Bronchial epithelial cell (primary cell): ENCODE results near the gene IFFO2. TPM values are rescaled to one million over a fixed set of nuclear protein-coding genes. Genes with fewer than 3 reads are reported as not detected.
A peak's percentile ranks its signal among the peaks of the same experiment; 100 is the strongest.

ENCODE experiments used
- DNase-seq: peaks from one replicate; pipeline ENCODE4 v3.0.0-alpha.2; 2010; ENCODE audit warnings: low read depth
- FAIRE-seq: peaks from 2 replicates; lab custom pipeline; 2011; peaks lifted over from hg19 to GRCh38; lab: Jason Lieb, UNC
- H3K27me3 ChIP-seq: 2 replicates; pipeline ENCODE4 v1.5.1; 2011; ENCODE audit warnings: low read length; ENCODE audit not compliant: control insufficient read depth, insufficient read depth
- H3K36me3 ChIP-seq: 2 replicates; pipeline ENCODE4 v1.5.1; 2011; ENCODE audit warnings: low read length; ENCODE audit not compliant: control insufficient read depth, insufficient read depth
- H3K4me3 ChIP-seq: 2 replicates; pipeline ENCODE4 v1.5.1; 2011; ENCODE audit warnings: mild to moderate bottlenecking, low read depth, low read length, control low read depth
- total RNA-seq: library from RNA; depleted of rRNA; stranded (reverse); fragments of >200 nt; gene quantifications from 2 replicates; pipeline ENCODE4 v1.2.1, GENCODE V29; 2014
- TF ChIP-seq, protein P1 (sequence below): IDR thresholded peaks from 2 replicates; pipeline ENCODE4 v1.5.1; 2011; ENCODE audit warnings: mild to moderate bottlenecking, moderate library complexity, low read length, control low read depth, inconsistent platforms; ENCODE audit not compliant: insufficient read depth, severe bottlenecking

IFFO2 gene
- total RNA-seq, 1 donor from 2014 or later = 11.8 TPM

GRCh38 chr1:18962855-18963737 is 6.6 kb upstream of the IFFO2 start:
- Histone ChIP-seq H3K4me3 (no peak overlapping the region), H3K36me3 (no peaks in the 10 kb centered on the region), H3K27me3 (peaks cover 1% of the 10 kb centered on the region)
- FAIRE-seq = peak; percentile 81
- TF ChIP-seq, protein P1, sequence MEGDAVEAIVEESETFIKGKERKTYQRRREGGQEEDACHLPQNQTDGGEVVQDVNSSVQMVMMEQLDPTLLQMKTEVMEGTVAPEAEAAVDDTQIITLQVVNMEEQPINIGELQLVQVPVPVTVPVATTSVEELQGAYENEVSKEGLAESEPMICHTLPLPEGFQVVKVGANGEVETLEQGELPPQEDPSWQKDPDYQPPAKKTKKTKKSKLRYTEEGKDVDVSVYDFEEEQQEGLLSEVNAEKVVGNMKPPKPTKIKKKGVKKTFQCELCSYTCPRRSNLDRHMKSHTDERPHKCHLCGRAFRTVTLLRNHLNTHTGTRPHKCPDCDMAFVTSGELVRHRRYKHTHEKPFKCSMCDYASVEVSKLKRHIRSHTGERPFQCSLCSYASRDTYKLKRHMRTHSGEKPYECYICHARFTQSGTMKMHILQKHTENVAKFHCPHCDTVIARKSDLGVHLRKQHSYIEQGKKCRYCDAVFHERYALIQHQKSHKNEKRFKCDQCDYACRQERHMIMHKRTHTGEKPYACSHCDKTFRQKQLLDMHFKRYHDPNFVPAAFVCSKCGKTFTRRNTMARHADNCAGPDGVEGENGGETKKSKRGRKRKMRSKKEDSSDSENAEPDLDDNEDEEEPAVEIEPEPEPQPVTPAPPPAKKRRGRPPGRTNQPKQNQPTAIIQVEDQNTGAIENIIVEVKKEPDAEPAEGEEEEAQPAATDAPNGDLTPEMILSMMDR = no peak
- DNase-seq = no peak

DNA sequence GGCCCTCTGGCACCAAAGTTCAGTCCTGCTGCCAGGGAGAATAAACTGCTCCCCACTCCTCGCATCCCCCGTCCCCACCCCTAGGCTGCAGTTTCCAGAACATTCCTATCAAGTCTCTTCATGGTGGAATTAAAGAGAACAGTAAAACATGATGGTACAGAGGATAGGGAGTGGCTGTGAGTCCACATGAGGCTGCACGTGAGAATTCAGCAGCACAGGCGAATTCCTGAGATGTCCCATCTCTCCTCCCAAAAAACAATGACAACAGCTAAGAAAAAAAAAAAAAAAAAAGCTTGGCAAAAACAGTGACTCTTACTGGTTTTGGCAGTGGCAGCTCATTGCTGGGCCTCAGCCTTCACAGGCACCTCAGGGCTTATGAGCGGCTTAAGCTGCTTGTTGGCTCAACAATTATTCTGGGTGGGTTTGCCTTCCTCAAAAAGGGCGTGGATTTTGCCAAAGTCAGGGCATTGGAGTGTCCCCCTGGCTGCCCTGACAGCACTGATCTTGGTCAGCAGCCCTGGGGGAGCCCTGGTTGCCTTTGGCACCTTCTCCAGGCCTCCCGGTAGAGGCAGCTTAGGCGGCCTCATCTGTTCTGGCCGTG is 5.7 kb upstream of the IFFO2 start:
- Histone ChIP-seq H3K36me3 (no peaks in the 10 kb centered on the region), H3K4me3 (no peak overlapping the region), H3K27me3 (peaks cover 1% of the 10 kb centered on the region)
- no peak for FAIRE-seq
- no peak for DNase-seq
- TF ChIP-seq, protein P1 = no peak

DNA sequence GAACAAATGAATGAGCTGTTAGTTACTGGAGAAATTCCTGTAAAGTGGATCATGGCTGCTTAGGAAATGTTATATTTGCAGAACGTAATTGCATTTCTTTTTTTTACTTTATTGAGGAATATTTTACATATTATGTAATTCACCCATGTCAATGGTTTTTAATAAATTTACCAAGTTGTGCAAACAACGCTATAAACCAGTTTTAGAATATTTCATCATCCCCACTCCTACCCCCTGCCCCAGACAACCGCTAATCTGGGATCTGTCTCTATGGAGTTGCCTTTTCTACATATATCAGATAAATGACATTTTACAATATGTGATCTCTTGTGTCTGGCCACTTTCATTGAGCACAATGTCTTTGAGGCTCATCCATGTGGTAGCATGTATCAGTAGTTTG is 4.3 kb upstream of the IFFO2 start:
- H3K36me3 ChIP-seq = no peaks in the 10 kb centered on the region
- TF ChIP-seq, protein P1 = no peak
- no peak for DNase-seq
- peaks cover 1% of the 10 kb centered on the region for H3K27me3 ChIP-seq
- no peak overlapping the region for H3K4me3 ChIP-seq
- no peak for FAIRE-seq

DNA sequence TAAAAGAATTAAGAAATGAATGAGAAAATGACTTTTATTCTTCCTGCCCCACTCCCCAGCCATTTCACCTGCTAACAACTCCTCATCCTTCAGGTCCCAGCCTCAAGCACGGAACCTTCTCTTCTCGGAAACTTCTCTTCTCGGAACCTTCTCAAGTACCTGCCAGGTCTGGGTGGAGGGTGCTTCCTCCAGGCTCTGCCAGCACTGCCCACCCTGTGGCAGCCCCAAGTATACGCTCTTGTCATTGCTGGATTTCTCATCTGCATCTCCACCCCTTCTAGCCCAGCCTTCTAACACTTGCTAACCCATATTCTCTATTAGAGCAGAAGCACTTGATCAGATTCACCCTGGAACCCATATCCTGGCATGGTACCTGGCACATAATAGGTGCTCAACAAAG is 3.9 kb upstream of the IFFO2 start:
- DNase-seq (no peak), FAIRE-seq (peak; percentile 47)
- TF ChIP-seq, protein P1 = no peak
- Histone ChIP-seq H3K36me3 (no peaks in the 10 kb centered on the region), H3K4me3 (no peak overlapping the region), H3K27me3 (peaks cover 1% of the 10 kb centered on the region)

- Histone ChIP-seq H3K4me3 (no peak overlapping the region), H3K27me3 (peaks cover 1% of the 10 kb centered on the region), H3K36me3 (no peaks in the 10 kb centered on the region)
- no peak for DNase-seq
- TF ChIP-seq, protein P1 = no peak
- no peak for FAIRE-seq
Observed at GRCh38 chr1:18959591-18959990, 3.1 kb upstream of the IFFO2 start.
